GM18909 (cell line): ENCODE data around the gene KHDC1L.
"Not testable (repeated sequence)": the region's sequence is repeated elsewhere in the genome, so short reads cannot be mapped to it uniquely, and the experiment has no call there.

Experiments
- ATAC-seq: cut with Tn5 transposase; IDR thresholded peaks from one replicate; pipeline ENCODE4 v1.9.1; 2021; ENCODE audit warnings: mild to moderate bottlenecking; ENCODE audit not compliant: unreplicated experiment, poor library complexity

The KHDC1L gene, protein sequence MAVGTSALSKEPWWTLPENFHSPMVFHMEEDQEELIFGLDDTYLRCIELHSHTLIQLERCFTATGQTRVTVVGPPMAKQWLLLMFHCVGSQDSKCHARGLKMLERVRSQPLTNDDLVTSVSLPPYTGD

DNA sequence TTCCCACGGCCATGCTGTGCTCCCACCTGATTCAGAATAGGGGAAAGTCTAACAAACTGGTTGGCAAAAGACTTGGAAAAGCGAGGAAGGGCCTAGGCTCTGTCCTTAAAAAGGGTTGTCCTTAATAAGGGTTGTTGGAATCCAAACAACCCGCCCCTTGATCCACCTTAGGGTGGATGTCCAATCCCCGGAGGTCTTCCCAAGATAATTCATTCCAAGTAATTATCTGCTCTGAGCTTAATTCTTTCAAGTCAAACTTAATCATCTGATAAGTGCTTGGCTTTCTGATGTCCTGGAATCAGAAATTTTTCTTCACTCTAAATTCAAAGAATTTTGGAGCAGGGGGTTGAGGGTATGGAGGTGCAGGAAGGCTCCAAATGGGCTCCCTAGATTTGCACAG lies at the start of gene KHDC1L:
Gene KHDC1L (minus strand): TSS at position 101 of the 400 bp plus-strand sequence. CDS start 88 bp downstream, at position 13.
- no peak for ATAC-seq

DNA sequence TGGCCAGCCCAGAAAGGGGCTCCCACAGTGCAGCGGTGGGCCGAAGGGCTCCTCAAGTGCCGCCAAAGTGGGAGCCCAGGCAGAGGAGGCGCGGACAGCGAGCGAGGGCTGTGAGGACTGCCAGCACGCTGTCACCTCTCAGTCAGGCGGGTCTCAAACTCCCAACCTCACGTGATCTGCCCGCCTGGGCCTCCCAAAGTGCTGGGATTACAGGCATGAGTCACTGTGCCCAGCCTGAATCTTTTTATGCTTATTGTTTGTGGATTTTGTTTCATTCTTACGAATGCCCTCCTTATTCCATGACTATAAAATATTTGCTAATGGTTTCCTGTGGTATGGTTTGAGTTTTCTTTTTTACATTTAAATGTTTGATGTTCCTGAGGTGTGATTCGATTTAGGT lies 44.0 kb upstream of the KHDC1L start:
- not testable (repeated sequence) for ATAC-seq

DNA sequence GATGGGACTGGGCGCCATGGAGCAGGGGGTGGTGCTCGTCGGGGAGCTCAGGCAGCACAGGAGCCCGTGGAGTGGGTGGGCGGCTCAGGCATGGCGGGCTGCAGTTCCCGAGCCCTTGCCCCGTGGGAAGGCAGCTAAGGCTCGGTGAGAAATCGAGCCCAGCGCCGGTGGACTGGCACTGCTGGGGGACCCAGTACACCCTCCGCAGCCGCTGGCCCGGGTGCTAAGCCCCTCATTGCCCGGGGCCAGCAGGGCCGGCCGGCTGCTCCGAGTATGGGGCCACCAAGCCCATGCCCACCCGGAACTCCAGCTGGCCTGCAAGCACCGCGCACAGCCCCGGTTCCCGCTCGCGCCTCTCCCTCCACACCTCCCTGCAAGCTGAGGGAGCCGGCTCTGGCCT lies 43.6 kb upstream of the KHDC1L start:
- ATAC-seq = not testable (repeated sequence)

DNA sequence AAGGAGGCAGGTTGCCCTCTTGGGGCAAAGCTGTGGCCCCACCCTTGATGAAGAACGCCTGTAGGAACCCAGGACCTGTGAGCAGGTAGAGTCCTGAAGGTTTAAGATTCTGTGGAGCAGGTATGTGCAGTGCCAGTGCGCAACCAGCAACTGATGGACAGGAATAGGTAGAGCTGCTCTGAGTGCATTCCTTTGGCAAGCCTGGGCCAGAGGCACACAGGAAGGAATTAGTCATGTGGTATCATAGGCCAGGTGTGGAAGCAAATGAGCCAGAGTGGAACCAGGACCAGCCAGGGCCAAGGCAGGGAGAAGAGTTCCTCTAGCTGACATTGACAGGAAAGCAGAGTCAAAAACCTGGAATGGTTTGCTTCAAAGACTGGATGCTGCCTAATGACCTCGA lies 39.1 kb upstream of the KHDC1L start:
- no peak for ATAC-seq

DNA sequence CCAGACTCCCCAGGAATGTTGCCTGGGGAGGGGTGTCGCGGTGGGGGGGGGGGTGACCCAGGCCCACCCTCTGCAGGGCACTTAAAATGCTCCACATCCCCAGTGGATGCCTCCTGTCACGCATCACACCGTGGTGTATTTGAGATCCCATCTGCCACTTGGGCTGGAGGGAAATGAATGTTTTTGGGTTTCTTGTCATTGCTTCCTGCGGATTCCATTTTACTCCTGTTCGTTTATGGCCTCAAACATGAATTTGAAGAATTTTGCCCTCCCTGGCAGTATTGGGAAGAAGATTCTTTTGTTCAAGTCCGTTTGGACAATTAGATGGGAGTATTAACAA lies 38.2 kb upstream of the KHDC1L start:
- ATAC-seq = peak; percentile 0

DNA sequence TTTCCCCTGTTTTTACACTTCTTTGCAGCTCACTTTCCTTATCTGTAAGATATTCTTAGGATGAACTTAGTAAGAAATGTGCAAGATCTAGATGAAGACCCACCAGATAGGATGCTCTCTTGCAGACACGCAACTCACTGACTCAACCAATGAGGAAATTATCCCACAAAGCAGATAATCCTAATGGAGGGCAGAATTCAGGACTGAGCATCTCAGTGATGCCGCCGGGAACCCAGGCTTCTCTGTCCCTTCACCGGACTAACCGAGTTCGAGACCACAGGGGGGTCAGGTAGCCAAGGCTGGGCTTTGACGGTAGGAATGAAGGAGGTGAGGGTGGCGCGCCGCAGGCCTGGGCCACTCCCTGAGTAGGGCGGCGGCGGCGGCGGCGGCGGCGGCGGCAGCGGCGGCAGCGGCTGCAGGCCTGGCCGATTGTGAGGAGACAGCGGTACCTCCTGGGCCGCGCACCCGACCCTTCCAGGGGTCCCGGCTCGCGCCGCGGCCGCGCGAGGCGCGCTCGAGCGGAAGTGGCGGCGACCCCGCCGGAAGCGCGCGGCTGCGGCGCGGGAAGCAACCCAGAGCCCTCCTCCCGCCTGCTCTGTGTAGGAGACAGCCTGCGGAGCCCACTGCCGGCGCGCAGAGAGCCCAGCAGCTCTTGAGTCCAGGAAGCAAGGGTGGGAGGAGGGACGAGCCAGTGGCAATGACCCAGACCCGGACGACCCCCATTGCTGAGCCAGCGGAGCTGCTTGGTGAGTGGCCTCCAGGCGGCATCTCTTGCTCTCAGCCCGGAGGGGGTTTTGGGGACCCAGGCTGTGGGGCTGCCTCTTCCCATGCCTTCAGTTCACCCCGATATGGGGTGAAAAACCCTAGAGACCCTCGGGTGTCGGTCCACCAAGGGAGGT lies 37.6 kb upstream of the KHDC1L start, which contains the start of gene KHDC1:
Gene KHDC1 (minus strand): TSS at position 526 of the 899 bp plus-strand sequence. CDS start 20,679 bp downstream, outside the sequence.
- ATAC-seq = peak; percentile 90

DNA sequence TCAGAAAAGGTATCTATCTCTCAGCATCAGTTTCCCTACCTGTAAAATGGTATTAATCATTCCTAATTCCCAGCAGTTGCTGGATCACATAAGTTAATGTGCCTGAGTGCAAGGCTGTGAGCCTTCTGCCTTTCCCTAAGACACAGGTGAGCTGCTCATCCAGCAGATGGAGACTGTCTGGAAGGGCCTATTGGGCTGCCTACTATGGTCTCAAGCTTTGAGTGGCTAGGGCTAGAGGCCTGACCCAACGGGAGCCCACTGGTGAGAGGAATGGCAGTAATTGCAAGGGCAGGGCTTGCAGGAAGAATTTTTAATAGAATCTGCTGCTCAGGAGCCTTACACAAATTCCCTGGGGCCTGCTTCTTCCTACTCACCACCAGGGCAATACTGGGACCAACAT lies 33.4 kb upstream of the KHDC1L start:
- ATAC-seq = no peak

DNA sequence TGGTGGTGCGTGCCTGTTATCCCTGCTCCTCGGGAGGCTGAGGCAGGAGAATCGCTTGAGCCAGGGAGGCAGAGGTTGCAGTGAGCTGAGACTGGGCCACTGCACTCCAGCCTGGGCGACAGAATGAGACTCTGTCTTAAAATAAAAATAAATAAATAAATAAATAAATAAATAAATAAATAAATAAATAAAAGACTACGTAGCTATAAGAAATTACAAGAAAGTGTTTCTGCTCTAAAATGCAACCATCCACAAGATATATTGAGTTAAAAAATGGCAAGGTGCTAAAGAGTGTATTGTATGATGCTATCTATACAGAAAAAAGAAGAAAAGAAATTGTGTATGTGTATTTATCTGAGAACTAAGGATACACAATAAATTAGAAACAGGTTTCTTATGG lies 29.0 kb upstream of the KHDC1L start:
- not testable (repeated sequence) for ATAC-seq

DNA sequence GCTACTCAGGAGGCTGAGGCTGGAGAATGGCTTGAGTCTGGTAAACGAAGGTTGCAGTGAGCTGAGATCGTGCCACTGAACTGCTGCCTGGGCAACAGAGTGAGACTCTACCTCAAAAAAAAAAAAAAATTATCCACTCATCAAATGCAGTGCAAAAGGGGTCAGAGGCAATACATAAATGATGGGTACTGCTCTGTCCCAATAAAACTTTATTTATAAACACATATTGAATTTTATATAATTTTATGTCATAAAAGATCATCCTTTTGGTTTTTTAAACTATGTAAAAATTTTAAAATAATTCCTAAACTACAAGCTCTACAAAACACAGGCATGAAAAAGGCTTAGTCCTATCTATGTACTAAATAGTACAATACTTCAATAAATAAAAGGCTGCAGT lies 27.4 kb upstream of the KHDC1L start:
- ATAC-seq = no peak

DNA sequence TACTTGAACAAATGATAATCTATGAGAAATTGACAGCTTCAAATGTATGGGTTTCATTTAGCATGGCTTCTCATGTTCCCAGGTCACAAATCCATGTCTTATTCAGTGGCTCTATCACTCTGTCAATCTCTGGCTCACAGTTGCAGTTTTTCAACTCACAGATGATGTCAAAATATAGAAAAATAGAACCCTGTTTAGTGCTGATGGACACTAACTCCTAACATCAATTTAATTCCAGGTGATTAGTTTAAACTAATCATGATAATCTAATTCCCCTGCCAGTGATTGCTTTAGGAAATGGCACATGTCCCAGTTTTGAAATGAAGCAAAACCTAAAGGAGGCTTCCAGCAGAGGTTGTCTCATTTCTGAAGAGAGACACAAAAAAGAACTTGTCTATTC lies 24.7 kb upstream of the KHDC1L start:
- ATAC-seq = no peak

DNA sequence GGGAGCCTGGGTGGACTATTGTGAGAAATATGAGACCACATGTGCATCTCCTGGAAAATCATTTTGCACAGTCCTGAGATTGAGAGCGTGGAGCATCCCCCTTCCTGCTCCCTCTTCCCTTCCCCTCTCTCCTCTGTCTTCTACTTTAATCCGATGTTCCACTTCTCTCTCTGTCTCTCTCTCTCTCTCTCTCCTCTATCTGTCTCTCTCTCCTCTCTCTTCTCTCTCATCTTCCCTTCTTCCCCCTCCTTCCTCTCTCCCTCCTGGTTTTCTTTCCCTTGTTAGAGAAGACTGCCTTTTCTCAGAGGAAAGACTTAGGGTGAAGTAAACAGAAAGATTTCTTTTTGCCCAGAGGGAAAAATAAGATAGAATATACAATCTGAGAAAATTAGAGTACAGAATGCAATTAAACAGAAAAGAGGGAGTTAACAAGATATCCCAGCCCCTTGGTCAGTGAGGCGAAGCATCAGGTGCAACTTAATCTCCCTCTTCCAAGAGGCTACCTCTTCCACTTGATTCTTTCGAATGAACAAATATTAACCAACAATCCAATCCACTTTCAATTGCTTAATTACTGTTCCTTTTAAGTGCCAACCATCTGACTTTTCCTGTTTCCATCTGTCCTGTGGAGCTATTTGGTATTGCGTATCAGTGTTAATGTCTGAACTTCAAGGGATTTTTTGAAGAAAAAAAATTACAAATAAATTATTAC lies 23.1 kb upstream of the KHDC1L start:
- no peak for ATAC-seq

DNA sequence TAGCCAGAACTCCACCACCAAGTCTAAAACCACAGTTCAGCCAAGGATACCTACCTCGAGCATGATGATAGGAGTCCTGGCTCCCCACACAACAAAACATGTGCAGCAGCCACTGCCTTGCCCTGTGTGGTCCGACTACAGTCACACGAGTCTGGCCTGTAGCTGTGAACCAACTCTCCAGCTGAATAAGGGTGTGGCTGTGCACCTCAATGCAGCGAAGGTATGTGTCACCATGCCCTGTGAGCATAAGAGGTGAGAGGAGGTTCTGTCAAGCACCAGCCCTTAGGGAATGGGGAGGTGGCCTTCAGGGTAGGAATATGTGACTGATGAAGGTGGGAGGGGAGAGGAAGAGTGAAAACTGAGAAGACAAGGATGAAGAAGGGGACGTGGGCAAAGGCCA lies 16.7 kb upstream of the KHDC1L start:
- no peak for ATAC-seq

DNA sequence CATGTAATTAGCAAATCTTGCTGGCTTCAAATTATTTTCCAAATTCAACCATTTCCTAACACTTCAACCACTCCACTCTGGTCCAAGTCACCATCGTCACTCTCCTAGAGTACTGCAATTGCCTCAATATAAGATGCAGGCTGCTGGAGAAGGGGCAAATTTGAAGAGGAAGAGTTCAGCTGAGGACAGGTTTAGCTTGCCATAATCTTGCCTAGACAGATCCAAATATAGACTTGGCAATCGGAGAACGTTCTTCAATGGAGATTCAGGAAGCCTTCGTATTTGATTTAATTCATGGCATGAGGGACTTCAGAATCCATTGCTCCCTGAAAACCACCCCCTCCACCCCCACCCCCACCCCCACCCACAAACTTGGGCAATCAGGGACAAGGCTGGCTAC lies 15.4 kb upstream of the KHDC1L start:
- no peak for ATAC-seq

DNA sequence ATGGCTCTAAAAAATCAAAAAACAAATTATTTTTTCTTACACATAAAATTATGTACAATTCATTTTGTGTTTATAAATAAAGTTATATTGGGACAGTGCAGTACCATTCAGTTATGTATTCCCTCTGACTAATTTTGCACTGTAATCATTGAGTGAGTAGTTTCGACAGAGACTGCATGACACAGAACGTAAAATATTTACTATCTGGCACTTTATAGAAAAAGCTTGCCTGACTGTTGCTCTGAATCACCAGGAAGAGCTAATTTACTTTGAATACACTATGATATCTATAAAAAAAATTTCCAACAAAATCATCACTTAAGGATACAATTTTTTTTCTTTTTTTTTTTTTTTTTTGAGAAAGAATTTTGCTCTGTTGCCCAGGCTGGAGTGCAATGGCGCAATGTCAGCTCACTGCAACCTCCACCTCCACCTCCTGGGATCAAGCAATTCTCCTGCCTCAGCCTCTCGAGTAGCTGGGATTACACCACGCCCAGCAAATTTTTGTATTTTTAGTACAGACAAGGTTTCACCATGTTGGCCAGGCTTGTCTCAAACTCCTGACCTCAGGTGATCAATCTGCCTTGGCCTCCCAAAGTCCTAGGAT lies 11.0 kb upstream of the KHDC1L start:
- no peak for ATAC-seq

DNA sequence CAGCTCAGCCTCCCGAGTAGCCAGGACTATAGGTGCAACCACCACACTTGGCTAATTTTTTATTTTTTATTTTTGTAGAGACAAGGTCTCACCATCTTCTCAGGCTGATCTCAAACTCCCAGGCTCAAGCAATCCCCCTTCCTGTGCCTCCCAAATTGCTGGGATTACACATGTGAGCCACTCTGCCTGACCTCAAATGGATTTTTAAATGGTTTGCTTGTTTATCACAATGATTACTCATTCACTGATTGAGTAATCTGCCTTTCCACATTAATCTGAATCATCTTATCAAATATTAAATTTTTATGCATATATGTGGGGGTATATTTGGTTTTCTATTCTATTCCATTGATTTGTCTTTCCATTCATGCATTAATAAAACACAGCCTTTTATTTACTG lies 9.4 kb upstream of the KHDC1L start:
- no peak for ATAC-seq

DNA sequence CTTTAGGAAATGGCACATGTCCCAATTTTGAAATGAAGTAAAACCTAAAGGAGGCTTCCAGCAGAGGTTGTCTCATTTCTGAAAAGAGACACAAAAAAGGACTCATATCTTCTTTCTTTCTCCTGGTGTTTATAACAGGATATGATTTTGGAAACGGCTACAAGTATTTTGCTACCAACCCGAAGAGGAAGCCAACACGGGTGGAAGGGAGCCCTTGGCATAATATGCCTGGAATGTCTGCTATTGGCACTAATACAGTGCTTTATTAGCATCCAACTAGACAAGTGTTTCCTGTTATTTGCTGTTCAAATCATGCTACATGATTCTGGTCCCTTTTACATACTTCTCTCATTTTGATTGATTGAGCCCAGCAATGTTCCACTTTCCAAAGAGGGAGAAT lies 8.7 kb upstream of the KHDC1L start:
- not testable (repeated sequence) for ATAC-seq

DNA sequence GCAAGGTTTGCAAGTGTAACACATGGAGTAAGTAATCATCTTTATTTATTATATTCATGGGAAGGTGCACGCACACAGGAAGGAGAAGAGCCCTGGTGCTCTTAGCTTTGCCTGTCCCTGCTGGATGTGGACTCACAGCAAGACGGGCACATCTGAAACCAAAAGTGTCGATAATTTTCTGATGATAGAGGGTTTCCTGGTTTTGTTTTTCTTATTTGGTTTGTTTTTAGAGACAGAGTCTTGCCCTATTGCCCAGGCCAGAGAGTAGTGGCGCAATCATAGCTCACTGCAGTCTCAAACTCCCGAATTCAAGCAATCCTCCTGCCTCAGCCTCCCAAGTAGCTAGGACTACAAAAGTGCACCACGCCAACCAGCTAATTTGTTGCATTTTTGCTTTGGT lies 7.8 kb upstream of the KHDC1L start:
- no peak for ATAC-seq

DNA sequence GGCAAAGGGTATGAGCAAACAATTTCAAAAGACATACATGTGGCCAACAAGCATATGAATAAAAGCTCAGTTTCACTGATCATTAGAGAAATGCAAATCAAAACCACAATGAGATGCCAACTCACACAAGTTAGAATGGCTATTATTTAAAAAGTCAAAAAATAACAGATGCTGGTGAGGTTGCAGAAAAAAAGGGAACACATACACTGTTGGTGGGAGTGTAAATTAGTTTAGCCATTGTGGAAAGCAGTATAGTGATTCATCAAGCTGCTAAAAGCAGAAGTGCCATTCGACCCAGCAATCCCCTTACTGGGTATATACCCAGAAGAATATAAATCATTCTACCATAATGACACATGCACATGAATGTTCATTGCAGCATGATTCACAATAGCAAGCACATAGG lies 6.7 kb upstream of the KHDC1L start:
- ATAC-seq = peak; percentile 73

DNA sequence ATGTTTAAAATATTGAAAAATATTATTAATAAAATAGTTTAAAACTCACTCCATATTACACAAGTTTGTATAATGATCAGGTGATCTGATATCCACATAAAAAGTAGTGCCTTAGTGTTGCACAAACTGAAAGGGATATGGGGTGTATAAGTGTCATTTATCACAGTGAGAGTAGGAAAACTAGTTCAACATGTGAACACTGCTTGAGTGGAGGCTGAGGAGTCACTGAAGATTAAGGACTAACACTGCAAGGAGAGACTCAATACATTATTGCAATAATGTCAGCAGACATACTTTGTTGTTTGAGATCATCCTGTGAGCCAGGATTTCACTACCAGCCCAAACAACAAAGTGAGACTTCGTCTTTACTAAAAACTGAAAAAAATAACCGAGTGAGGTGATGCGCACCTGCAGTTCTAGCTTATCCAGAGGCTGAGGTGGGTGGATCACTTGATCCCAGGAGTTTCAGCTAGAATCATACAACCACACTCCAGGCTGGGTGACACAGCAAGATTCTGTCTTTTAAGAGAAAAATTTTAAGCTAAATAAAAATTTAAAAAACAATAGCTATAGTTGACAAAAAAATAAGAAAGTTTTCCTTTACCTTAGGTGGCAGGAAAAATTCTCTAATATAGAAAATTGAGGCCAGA lies 2.4 kb upstream of the KHDC1L start:
- ATAC-seq = no peak

DNA sequence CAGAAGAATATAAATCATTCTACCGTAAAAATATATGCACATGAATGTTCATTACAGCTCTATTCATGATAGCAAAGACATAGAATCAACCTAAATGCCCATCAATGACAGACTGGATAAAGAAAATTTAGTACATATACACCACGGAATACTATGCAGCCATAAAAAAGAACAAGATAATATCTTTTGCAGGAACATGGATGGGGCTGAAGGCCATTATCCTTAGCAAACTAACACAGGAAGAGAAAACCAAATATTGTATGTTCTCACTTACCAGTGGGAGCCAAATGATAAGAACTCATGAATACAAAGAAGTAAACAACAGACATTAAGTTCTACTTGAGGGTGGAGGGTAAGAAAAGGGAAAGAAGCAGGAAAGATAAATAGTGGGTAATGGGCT lies 8.4 kb downstream of the KHDC1L start:
- no peak for ATAC-seq
